ENCODE measurements around the gene ME3. TPM values are rescaled to one million over a fixed set of nuclear protein-coding genes. Genes with fewer than 3 reads are reported as not detected.

Gene ME3
- total RNA-seq, 1 donor: 56.9 TPM

DNA sequence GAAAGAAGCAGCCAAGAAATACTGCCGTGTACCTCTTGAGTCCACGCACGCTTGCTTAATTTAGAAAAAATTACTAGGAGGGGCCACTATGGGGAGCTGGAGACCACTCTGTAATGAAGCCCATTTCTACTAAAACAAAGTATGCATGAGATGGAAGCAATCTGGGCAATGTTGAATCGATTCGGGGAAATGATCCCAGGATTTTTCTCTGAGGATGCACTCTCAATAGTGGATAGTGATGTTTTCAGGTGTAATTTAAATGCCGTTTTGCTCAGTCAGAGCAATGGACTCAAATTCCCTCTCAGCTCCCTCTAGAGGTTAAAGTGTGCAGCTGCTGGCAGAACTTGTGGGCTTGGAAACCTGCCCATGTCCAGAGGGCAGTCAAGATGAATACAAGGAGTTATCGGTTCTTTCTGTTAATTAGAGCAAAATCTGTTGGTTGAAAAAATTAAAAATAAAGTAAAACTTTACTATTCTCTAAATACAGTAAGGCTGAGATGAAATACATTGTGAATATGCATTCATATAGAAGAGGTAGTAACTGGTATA is 64.1 kb downstream of the ME3 start:
- no peak overlapping the region for H3K4me3 ChIP-seq (ENCODE audit: low read depth, low read length)
- TF ChIP-seq, protein P1, sequence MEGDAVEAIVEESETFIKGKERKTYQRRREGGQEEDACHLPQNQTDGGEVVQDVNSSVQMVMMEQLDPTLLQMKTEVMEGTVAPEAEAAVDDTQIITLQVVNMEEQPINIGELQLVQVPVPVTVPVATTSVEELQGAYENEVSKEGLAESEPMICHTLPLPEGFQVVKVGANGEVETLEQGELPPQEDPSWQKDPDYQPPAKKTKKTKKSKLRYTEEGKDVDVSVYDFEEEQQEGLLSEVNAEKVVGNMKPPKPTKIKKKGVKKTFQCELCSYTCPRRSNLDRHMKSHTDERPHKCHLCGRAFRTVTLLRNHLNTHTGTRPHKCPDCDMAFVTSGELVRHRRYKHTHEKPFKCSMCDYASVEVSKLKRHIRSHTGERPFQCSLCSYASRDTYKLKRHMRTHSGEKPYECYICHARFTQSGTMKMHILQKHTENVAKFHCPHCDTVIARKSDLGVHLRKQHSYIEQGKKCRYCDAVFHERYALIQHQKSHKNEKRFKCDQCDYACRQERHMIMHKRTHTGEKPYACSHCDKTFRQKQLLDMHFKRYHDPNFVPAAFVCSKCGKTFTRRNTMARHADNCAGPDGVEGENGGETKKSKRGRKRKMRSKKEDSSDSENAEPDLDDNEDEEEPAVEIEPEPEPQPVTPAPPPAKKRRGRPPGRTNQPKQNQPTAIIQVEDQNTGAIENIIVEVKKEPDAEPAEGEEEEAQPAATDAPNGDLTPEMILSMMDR (IDR thresholded peaks at IDR 0.05; ENCODE audit: insufficient read depth, low read length): peak; percentile 83
- peak; percentile 88 for DNase-seq (ENCODE audit: low read depth)

DNA sequence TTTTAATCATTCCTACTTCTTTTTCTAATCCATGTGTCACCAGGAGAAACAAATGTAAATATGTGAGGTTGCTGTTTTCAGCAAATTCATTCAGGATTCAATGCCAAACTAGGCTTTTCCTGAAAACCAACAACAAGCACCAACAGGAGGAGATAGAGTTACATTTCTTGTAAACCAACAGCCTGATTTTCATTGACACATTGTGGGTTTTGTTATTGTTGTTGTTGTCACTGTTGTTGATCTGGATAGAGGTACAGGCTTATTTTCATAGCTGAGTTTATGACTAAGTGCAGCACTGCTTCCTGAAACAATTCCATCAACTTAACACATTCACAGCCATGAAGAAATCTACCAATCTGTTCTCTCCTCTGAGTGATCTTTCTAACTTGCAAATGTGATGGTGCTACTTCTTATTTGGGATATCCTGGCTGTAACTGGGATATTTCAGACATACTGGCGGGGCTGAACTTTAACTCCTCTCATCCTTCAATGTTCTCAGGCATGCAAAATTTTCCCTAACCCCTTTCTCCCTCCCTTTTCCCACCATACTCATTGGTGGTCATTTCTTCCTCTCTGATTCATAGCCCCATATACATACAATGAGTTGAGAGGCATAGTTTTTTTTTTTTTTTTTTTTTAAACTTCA is 65.5 kb downstream of the ME3 start:
- peak; percentile 44 for DNase-seq (ENCODE audit: low read depth)
- H3K4me3 ChIP-seq (ENCODE audit: low read depth, low read length): no peak overlapping the region
- TF ChIP-seq, protein P1 (IDR thresholded peaks at IDR 0.05; ENCODE audit: insufficient read depth, low read length): peak; percentile 29

DNA sequence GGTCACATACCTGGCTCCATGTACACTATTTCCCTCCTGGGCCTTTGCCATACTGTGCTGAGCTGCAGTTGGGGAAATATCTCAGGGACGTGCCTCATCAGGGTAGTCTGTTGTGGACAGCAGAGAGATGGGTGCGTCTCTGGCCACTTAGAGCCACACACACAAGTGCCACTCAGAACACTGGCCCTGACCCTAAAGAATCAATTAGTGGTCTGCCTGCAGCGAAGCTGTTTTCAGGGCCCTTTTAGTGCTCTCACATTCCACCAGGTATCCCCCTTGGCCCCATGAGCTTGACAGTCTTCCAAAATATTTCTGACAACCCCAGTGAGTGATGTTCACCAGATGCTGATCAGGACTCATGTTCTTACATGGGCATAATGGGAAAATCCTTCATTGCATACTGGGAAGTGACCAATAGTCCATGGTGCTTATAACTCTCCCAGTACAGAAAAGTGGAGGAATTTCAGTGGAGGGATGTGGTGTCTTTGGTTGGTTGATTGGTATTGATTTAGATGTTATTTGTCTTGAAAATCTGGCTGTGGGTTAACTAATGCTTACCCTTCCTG is 66.1 kb downstream of the ME3 start:
- no peak for DNase-seq (ENCODE audit: low read depth)
- TF ChIP-seq, protein P1 (IDR thresholded peaks at IDR 0.05; ENCODE audit: insufficient read depth, low read length): no peak

DNA sequence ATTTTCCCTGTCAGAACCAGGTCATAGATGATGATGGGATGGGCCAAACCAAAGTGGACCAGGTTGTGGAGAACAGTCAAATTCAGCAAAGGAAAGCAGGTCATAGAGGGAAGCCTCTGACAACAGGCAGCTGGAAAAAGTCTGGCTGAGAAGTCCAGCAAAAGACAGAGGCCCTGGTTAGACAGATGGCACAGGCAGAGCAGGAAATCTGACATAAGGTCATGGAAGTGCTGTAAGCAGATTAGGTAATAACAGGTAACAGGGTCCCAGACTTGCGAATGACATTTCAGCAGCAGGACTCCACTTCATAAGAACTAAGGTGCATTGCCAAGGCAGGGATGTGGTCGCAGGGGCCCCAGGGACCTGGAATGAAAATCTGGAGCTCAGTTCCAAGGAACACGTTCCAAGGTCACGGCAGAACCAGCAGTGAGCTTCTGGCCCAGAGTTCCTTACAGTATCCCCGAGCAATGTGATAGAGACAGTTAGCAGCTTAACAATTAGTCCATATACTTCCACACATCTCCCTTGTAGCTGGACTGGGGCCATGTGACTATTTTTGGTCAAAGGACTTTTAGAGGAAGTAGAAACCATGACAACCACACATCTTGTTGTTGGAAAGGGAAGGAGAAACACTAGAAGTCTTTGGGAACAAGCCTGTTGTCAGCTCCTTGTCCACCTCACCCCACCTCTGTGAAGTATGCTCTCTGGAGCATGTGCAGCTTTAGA is 75.4 kb downstream of the ME3 start:
- no peak overlapping the region for H3K4me3 ChIP-seq (ENCODE audit: low read depth, low read length)
- TF ChIP-seq, protein P1 (IDR thresholded peaks at IDR 0.05; ENCODE audit: insufficient read depth, low read length): no peak
- DNase-seq (ENCODE audit: low read depth): peak; percentile 26

More for the DNA sequence above, 66.1 kb downstream of the ME3 start:
- no peak overlapping the region for H3K4me3 ChIP-seq (ENCODE audit: low read depth, low read length)

DNA sequence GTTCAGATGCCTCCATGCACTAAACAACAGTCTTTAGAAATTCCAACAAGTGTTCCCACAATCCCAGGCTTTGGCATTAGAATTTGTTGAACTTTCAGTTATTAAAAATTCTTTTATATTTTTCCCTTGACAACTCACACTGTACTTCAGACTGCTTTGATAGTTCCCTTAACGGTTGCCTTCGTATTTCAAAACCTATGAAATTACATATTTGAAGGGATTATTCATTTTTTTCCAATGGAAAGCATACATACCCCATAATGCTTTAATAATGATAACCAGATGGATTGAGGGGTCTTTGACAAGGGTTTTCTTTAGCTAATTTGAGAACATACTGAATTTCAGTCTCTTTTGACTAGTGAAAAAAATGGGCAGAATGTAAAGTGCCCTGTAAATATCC is 76.5 kb downstream of the ME3 start:
- no peak for DNase-seq (ENCODE audit: low read depth)

DNA sequence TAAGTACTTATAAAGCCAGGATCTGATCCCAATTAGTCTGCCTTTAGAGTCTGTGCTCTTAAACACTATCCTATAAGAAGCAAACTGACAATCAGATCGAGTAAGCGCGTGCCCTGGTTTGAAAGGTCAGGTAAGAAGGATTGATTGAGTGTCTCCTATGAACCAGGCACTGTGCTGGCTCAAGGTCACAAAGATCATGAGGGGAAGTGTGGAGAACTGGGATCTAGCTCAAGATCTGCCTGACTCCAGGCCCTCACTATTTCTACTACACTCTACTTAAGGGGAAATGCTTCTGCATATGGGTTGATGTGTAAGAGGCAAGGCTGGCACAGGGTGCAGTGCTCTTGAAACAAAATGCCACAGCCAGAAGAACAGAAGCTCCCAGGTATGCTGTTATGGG is 77.0 kb downstream of the ME3 start:
- no peak for DNase-seq (ENCODE audit: low read depth)
- TF ChIP-seq, protein P1 (IDR thresholded peaks at IDR 0.05; ENCODE audit: insufficient read depth, low read length): no peak
- H3K4me3 ChIP-seq (ENCODE audit: low read depth, low read length): no peak overlapping the region

More for the DNA sequence above, 76.5 kb downstream of the ME3 start:
- TF ChIP-seq, protein P1 (IDR thresholded peaks at IDR 0.05; ENCODE audit: insufficient read depth, low read length): no peak
- no peak overlapping the region for H3K4me3 ChIP-seq (ENCODE audit: low read depth, low read length)

Measured in fibroblast of the aortic adventitia (primary cell).